Measurements from ENCODE around the gene SECTM1. TPM values are rescaled to one million over a fixed set of nuclear protein-coding genes. Genes with fewer than 3 reads are reported as not detected.
"Not testable (repeated sequence)": the region's sequence is repeated elsewhere in the genome, so short reads cannot be mapped to it uniquely, and the experiment has no call there.

The SECTM1 gene
- total RNA-seq, 2 donors from 2014 or later = 10.3 to 14.5 TPM

DNA sequence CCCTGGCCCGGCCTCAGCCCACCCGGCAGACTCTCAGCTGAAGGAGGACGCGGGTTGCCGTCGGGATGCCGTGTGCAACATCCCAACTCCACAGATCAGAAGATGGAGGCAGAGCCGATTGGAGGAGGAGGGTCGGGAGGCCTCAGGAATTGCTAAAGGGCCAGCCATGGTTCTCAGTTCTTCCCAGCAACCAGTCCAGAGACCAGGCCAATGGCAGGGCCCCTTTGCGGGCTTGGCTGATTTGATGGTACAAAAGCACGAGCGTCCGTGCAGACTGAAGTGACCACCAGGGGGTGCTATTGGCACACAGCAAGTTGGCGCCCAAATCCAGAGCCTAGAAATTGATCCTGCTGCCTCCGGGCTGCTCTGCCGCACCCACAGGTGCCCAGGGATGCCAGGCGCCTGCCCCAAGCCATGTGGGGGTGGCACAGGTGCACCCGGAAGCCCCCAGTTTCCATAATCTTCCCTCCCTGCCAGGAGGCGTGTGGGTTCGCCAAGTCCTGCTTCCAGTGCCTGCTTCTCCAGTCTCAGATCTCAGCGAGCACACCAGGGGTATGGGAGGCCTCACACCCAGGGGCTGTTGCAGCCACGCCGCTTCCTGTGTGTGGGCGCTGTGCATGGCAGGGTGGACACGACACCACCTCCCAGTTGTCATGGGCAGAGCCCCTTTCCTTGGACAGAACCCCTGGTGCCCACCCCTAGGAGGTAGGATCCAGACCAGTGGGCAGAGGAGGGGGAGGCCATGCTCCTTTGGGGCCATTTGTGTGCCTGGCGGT, 18.3 kb upstream of the SECTM1 start:
- DNase-seq (ENCODE audit: low spot score) = peak; percentile 95
- intact Hi-C loops (cut with DNase I) = loop anchor here (2.0 to 10.0 kb wide), 5 partner anchors 60 to 433 kb away; no protein-coding TSS in a partner anchor

DNA sequence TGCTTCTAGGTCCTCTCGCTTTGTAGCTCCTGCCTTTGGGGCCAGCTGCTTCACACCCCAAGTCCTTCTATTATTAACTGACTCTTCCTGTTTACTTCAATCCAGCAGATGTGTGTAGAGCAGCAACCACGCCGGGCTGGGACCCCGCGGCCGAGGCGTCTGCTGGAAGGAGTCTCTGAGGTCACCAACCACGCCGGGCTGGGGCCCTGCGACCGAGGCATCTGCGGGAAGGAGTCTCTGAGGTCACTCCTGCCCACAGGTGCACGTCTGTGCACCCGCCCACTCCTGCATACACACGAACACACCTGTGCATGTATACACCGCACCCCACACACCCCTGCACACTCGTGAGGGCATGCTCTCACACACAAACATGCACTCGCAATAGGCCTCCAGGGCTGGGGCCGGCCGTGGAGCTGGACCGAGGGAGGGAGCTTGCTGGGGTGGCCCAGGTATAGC, 17.7 kb upstream of the SECTM1 start:
- intact Hi-C loops (cut with DNase I) = loop anchor here (5.0 to 10.0 kb wide), 4 partner anchors 61 to 434 kb away; no protein-coding TSS in a partner anchor
- no peak for DNase-seq (ENCODE audit: low spot score)

DNA sequence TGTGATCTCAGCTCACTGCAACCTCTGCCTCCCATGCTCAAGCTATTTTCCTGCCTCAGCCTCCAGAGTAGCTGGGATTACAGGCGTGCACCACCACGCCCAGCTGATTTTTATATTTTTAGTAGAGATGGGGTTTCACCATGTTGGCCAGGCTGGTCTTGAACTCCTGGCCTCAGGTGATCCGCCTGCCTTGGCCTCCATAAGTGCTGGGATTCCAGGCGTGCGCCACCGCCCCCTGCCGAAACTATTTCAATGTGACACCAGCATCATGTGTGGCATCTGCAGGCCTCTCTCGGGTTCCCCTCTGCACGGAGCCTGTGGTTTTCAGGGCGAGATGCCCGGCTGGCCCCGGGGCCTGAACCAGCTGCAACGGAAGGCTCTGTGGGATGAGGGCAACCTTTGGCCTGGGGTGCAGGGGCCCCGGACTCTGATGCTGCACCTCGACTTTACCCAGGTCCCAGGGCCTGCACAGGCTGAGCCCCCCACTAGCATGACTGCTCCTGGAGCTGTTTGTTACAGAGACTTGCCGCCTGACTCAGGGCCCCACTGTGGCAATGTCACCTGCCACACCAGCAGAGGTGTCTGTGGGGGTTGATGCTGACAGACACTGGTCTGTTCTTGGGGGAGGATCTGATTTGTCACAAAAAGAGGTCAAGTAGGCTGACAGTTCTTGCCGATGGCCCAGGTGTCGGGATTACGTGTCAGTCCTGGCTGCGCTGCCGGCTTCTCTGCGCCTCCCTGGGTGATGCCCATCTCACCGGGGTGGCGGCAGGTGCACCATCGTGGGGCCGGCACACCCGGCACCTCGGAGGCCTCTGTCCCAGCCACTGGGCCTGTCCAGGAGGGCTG, 16.8 kb upstream of the SECTM1 start:
- intact Hi-C loops (cut with DNase I) = loop anchor here (5.0 to 10.0 kb wide), 4 partner anchors 62 to 434 kb away; no protein-coding TSS in a partner anchor
- DNase-seq (ENCODE audit: low spot score) = no peak

DNA sequence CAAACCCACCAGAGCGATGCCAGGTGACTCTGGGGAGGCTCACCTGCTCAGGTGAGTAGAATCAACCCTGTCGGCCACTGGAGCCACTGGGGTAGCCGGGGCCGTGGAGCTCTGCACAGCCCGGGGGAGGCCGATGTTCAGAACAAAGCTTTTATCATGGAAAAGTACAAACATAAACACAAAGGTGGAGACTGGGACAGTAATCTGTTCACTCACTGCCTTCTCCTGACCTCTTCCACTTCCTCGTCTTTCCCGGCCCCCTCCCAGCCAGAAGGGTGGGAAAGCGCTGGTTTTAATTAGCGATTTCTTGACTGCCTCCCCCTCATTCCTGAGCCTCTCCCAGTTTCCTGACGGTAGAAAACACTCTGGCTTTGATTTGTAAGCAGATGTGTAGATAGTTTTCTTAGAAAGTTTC, 15.7 kb upstream of the SECTM1 start:
- intact Hi-C loops (cut with DNase I) = no loop called here

DNA sequence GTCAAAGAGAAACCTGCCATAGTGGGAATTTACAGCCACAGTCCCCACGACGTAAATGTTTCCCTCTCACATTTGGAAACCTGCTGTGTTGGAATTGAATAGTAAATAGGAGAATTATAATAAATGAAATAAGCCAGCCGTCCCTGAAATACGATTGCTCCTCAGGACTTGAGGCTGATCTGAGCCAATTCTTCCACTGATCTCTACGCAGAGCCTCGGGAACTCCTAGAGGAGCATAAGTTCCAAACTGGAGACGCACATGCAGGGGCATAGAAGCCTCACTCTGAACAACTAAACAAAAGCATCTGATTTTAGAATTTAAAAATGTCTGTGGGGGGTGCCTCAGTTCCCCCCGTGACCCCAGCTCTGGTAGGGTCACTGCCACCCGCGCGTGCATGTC, 15.3 kb upstream of the SECTM1 start:
- intact Hi-C loops (cut with DNase I) = no loop called here
- DNase-seq (ENCODE audit: low spot score) = no peak

More for the DNA sequence above, 15.7 kb upstream of the SECTM1 start:
- DNase-seq (ENCODE audit: low spot score) = no peak

DNA sequence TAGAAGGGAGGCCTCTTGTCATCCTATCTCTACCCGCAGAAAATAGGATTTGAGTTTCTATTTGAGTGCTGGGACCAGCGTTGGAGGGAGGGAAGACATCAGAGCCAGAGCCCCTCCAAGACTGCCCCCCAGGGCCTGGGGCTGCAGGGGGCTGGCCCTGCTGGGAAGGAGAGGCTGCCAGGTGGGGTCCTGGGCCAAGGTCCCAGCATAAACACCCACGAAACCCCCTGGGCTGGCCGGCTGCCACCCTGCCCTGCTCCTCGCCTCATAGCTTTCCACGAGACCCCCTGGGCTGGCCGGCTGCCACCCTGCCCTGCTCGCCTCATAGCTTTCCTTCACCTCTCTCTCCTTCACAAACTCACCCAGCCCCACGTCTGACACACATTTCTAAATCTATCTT, 14.9 kb upstream of the SECTM1 start:
- intact Hi-C loops (cut with DNase I) = no loop called here

DNA sequence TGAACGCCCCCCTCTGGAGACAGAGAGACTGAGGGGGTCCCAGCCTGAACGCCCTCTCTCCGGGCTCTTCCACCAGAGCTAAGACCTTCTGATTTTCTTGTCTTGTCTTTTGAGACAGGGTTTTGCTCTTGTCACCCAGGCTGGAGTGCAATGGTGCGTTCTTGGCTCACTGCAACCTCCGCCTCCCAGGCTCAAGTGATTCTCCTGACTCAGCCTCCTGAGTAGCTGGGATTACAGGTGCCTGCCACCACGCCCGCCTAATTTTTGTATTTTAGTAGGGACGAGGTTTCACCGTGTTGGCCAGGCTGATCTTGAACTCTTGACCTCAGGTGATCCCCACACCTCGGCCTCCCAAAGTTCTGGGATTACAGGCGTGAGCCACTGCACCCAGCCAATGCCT, 14.4 kb upstream of the SECTM1 start:
- DNase-seq (ENCODE audit: low spot score); intact Hi-C loops (cut with DNase I): not testable (repeated sequence)

More for the DNA sequence above, 14.9 kb upstream of the SECTM1 start:
- DNase-seq (ENCODE audit: low spot score) = no peak

DNA sequence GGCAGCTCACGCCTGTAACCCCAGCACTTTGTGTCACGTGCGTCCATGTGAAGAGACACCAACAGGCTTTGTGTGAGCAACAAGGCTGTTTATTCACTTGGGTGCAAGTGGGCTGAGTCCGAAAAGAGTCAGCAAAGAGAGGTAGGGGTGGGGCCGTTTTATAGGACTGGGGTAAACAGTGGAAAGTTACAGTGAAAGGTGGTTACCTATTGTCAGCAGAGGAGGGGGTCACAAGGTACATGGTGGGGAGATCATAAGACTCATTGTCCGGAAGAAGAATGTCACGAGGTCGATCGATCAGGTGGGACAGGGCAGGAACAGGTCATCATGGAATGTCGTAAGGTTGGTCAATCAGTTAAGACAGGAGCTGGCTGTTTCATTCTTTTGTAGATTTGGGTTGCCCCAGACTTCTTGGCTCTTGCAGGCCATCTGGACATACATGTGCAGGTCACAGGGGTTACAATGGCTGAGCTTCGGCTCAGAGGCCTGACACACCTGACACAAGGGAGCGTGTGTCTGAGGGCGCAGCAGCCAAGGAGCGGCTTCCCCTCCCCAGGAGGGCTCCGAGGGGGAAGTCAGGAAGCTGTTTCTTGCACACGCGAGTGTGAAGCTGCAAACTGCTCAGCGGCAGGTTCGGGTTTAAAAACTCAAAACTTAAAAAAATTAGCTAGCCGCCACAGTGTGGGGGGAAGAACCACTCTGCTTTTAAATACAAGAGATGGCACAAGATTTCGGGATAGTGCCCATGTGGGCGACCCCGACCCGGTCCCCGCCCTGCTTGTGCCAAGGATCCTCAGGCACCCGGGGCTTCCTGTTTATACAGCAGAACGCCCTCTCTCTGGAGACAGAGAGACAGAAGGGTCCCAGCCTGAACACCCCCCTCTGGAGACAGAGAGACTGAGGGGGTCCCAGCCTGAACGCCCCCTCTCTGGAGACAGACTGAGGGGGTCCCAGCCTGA, 13.1 kb upstream of the SECTM1 start:
- intact Hi-C loops (cut with DNase I) = no loop called here
- no peak for DNase-seq (ENCODE audit: low spot score)

DNA sequence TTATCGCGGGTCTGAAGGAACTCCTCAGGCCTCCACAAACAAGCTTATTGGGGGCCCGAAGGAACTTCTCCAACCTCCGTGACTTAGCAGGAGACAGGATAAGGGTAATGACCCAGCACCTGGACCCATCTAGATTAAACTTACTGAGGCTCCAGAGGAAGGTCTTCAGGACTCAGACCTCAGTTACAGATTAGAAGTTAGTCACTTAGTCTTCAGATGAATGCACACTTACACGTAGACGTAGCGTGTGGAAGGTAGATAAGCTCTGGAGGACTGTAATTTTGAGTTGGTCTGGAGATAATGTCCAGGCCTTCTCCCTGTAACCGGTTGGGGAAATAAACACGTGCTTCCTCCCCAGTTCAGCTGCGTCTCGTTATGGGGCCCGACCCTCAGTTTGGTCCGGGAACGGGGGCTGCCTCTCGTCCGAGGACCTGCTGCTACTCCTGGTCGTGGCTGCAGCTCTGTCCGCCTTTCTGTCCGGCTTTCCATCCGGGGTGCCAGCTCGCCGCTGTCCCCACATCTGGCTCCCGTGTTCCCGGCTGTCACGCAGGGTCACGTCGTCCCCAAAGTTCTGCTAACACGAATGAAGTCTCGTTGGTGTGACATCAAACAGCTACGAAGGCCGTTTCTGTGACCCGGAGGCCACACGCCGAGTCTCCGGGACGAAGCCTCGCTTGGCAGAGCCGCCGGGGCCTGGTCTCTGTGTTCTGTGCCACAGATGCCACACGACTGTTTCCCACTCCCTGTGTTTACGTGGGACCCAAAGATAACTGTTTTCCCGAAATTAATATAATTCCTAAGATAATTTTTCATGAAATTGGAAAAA, 11.8 kb upstream of the SECTM1 start:
- DNase-seq (ENCODE audit: low spot score) = no peak
- intact Hi-C loops (cut with DNase I) = no loop called here

DNA sequence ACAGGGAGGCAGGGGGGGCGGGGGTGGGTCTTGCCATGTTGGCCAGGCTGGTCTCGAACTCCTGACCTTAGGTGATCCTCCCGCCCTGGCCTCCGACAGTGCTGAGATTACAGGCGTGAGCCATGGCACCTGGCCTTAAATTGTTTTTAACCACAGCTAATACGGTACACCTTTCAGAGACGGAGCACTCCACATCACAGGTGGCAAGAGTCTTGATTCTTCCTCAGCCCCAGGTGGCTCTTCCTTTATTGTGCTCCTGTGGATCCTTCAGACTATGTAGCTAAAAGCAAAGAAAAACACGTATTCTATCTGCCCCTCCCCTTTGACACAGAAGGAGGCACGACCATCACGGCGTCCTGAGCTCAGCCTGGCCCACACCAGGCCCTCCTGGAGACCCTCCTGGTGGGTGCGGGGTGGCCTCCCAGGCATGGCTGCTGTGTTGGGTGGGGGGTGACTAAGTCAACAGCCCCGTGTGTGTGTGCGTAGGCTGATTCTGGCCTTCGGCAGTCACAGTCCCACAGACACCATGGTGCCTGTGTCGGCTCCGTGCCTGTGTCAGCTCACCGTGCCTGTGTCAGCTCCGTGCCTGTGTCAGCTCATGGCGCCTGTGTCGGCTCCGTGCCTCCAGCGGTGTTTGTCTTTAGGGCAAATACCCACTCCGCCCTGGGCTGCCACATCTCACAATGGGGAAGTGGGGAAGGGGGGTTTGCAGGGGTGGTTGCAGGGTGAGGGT, 10.8 kb upstream of the SECTM1 start:
- intact Hi-C loops (cut with DNase I) = no loop called here
- no peak for DNase-seq (ENCODE audit: low spot score)

DNA sequence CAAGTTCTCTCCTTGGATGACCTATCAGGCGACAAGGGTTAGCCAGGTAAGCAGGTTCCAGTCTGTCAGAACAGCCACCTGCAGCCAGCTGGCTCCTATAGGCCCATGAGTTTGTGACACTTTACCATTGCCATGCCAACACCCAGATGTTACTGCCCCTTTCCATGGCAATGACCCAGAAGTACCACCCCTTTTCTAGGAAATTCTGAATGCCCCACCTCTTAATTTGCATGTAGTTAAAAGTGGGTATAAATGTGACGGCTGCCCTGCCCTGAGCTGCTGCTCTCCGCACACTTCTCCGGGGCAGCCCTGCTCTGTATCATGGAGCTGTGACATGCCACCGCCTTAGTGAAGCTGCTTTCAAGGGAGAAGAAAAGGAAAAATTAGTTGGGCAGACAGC, 10.0 kb upstream of the SECTM1 start:
- intact Hi-C loops (cut with DNase I) = no loop called here
- no peak for DNase-seq (ENCODE audit: low spot score)

DNA sequence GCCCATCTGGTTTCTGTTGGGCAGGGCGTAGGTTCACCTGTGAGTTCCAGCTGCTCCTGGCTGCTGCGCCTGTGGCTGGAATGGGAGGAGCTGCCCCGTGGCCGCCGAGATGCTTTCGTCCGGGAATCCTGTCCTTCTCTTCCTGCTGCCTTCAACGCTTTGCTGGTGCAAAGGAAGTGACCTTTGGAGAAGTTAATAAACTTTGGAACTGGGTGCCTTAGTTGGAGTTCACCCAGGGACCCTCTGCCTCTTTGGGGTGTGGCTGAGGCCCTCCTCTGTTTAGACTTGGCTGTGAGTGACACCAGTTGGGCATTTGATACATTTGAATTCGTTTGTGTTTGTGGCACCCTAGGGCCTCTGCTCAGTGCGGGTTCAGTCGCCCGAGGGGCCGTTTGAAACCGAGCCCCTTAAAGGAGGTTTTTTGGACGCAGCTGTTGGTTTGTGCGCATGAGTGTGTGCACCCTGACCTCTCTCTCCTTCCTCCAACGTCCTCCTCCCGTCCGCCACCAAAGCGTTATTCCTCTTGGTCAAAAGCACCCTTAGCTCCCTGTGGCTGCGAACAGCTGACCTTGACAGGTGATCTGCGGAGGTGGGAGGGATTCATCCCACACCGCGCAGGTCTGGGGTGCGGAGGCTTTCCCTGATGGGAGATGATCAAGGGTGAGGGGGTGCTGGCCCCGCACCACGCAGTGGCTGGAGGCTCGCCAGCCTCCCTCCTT, 9.0 kb upstream of the SECTM1 start:
- DNase-seq (ENCODE audit: low spot score) = no peak
- intact Hi-C loops (cut with DNase I) = no loop called here

DNA sequence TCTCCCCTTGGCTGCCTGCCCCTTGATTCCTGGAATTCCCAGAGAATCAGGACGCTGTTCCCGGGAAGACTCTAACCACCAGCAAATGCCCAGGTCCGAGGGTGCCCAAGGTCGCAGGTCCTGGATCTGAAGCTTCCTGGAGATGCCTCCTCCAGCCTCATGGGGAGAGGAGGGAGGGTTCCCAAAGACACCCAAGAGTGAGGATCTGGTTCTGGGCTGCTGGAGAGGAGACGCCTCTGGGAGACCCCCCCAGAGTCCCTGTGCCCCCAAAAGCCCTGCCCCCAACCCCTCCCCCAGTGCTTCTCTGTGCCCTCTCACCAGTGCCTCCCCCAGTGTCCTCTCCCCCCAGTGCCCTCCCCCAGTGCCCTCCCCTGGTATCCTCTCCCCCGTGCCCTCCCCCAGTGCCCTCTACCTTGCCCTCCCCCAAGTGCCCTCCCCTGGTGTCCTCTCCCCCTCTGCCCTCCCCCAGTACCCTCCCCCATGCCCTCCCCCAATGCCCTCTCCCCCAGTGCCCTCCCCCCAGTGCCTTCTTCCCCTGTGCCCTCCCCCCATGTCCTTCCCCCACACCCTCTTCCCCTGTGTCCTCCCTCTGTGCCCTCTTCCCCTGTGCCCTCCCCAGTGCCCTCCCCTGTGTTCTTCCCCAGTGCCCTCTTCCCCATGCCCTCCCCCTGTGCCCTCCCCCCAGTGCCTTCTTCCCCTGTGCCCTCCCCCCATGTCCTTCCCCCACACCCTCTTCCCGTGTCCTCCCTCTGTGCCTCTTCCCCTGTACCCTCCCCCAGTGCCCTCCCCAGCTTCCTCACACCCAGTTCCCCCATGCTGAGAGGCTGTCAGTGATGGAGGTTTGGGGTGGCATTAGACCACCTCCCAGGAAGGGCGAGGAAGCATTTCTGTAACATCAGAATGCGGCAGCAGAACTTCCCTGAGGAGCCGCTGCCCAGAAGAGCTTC, 6.3 kb upstream of the SECTM1 start:
- DNase-seq (ENCODE audit: low spot score) = no peak
- intact Hi-C loops (cut with DNase I) = no loop called here

DNA sequence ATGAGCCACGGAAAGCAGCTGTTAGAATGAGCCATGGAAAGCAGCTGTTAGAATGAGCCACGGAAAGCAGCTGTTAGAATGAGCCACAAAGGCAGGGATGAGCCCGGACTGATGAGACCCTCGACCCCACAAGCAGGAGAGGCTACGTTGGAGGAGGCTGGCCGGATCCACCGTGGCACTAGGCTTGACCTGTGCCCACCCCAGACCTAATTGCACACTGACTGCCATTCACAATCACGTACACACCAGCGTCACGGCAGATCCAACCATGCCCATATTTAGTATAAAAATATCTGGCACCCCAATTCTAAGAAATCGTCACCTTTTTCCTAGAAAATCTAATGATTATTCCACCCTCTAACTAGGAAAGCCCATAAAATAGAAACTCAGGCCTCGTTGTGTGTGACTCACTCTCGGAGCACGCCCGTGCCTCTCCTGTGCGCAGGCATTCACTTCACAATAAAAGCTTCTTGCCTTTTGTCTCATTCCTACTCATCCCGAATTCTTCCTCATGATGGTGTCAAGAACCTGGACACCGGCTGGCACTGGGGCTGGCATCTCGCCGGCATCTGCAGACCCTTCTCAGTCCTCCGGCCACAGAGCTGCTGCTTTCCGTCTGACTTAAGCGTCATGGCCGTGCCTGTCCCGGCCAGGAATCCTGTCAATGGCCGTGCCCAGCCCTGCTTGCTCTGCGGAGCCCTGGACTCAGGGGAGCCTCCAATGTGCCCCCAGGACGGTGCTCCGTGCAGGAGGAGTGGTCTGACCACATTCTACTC, 5.5 kb upstream of the SECTM1 start:
- DNase-seq (ENCODE audit: low spot score) = no peak
- intact Hi-C loops (cut with DNase I) = no loop called here
